PC-3 (cell line): Measurements from ENCODE around the gene CELF2. TPM values are rescaled to one million over a fixed set of nuclear protein-coding genes. Genes with fewer than 3 reads are reported as not detected.

ENCODE experiments used
- ATAC-seq: fragments of 200-7000 bp; cut with Tn5 transposase; 2 replicates; pipeline ENCODE4 v1.9.1; 2020; ENCODE audit warnings: mild to moderate bottlenecking, moderate library complexity
- BruUV-seq: library from RNA; stranded (reverse); fragments of 400-500 nt; replicated peaks from 2 replicates; lab custom pipeline; 2021; lab: Mats Ljungman, UMichigan
- CTCF ChIA-PET: fragments of 300-600 bp; sonication (Branson Sonifier 250); formaldehyde crosslinking; loops from one replicate; lab custom pipeline; 2022; ENCODE audit warnings: antibody characterized with exemption; lab: Charles Lee
- POLR2A ChIA-PET: fragments of 300-600 bp; sonication (Branson Sonifier 250); formaldehyde crosslinking; loops from one replicate; lab custom pipeline; 2022; ENCODE audit warnings: antibody characterized with exemption; ENCODE audit not compliant: unreplicated experiment; lab: Charles Lee
- DNase-seq: peaks from one replicate; pipeline ENCODE4 v3.0.0-alpha.2; 2015
- H2AFZ ChIP-seq: fragments of 300-600 bp; sonication (generic); 2 replicates; pipeline ENCODE4 v1.6.0; 2016; ENCODE audit warnings: antibody characterized with exemption, low read length
- H3F3A ChIP-seq: fragments of 300-600 bp; sonication (generic); one replicate; pipeline ENCODE4 v1.6.0; 2017; ENCODE audit warnings: antibody characterized with exemption, low read length, control low read depth, mild to moderate bottlenecking; ENCODE audit not compliant: unreplicated experiment
- H3K27ac ChIP-seq: fragments of 300-600 bp; sonication (generic); 2 replicates; pipeline ENCODE4 v1.5.1; 2016; ENCODE audit warnings: mild to moderate bottlenecking, low read length
- H3K27me3 ChIP-seq: fragments of 300-600 bp; sonication (generic); 2 replicates; pipeline ENCODE4 v1.6.1; 2016; ENCODE audit warnings: low read length, mixed read lengths
- H3K36me3 ChIP-seq: fragments of 300-600 bp; sonication (generic); 2 replicates; pipeline ENCODE4 v1.6.1; 2016; ENCODE audit warnings: low read depth, mixed run types, low read length, mixed read lengths
- H3K4me1 ChIP-seq: fragments of 300-600 bp; sonication (generic); 2 replicates; pipeline ENCODE4 v1.5.1; 2016; ENCODE audit warnings: low read length; ENCODE audit not compliant: insufficient read depth
- H3K4me2 ChIP-seq: fragments of 300-600 bp; sonication (generic); 2 replicates; pipeline ENCODE4 v1.6.0; 2016; ENCODE audit warnings: low read length
- H3K4me3 ChIP-seq: fragments of 300-600 bp; sonication (generic); 2 replicates; pipeline ENCODE4 v1.5.1; 2016; ENCODE audit warnings: mild to moderate bottlenecking, low read length, mixed read lengths
- H3K79me2 ChIP-seq: fragments of 300-600 bp; sonication (generic); 2 replicates; pipeline ENCODE4 v1.6.1; 2017; ENCODE audit warnings: low read length, mixed read lengths
- H3K9ac ChIP-seq: fragments of 300-600 bp; sonication (generic); 2 replicates; pipeline ENCODE4 v1.6.0; 2016; ENCODE audit warnings: mild to moderate bottlenecking, low read length
- H3K9me2 ChIP-seq: fragments of 300-600 bp; sonication (generic); replicated peaks from 2 replicates; pipeline ENCODE4 v1.6.1; 2016; ENCODE audit warnings: mixed run types, low read length, mixed read lengths
- H3K9me3 ChIP-seq: fragments of 300-600 bp; sonication (generic); 2 replicates; pipeline ENCODE4 v1.6.1; 2016; ENCODE audit warnings: low read length, mixed read lengths
- H4K20me1 ChIP-seq: fragments of 300-600 bp; sonication (generic); 2 replicates; pipeline ENCODE4 v1.6.1; 2016; ENCODE audit warnings: low read length, mixed read lengths
- EZH2 ChIP-seq: fragments of 300-600 bp; sonication (generic); IDR thresholded peaks from one replicate; pipeline ENCODE4 v1.6.1; 2017; ENCODE audit warnings: antibody characterized with exemption, mild to moderate bottlenecking, low read length; ENCODE audit not compliant: unreplicated experiment
- EZH2phosphoT487 ChIP-seq: fragments of 300-600 bp; sonication (generic); IDR thresholded peaks from 2 replicates; pipeline ENCODE4 v1.6.1; 2018; ENCODE audit warnings: mild to moderate bottlenecking, antibody characterized with exemption, low read length, borderline replicate concordance
- intact Hi-C: fragments of 100-400 bp; cut with micrococcal nuclease; formaldehyde crosslinking; loops from 2 replicates; pipeline ENCODE4 v1.9.0; 2023
- total RNA-seq: library from RNA; depleted of rRNA; stranded (reverse); fragments of >200 nt; gene quantifications from 2 replicates; pipeline ENCODE4 v1.2.3, GENCODE V29; 2014
- TF ChIP-seq, protein P1 (sequence below): fragments of 300-600 bp; sonication (generic); conservative IDR thresholded peaks from 2 replicates; pipeline ENCODE4 v1.5.1; 2017; ENCODE audit warnings: antibody characterized with exemption, low read depth, mild to moderate bottlenecking, low read length

The CELF2 gene
- total RNA-seq, 1 experiment from 2014 or later, result not detected

DNA sequence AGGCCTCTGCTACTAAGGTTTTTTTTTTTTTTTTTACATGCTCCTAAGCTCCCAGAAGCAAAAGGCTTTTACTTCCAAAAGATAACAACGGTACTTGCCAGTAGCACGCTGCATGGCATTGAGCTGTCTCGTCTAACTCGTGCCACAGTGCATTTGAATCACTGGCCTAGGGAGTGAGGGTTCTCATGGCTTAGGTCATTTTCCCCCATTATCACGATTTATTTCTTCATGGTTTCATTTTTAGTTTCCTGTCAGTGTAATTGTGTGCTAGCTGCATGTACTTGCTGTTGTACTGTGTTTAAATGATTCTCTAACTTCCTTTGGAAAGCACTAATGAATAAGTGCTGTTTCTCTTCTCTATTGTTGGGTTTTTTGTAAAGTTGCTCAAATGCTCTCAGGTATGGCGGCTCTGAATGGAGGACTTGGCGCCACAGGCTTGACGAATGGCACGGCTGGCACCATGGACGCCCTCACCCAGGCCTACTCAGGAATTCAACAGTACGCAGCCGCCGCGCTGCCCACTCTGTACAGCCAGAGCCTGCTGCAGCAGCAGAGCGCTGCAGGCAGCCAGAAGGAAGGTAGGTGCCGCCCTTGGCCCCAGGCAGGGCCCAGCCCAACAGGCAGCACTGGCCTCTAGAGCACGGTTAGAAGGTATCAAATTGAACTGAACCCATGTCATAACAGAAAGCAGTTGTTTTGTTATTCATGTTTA lies 303.3 kb downstream of the CELF2 start:
- Histone ChIP-seq H2AFZ (no peak overlapping the region), H3K4me1 (no peaks in the 10 kb centered on the region), H3K27ac (no peak overlapping the region), H3K36me3 (no peaks in the 10 kb centered on the region), H4K20me1 (no peaks in the 10 kb centered on the region), H3K9ac (no peak overlapping the region), H3K9me3 (no peaks in the 10 kb centered on the region), H3K4me3 (no peak overlapping the region), H3K9me2 (no peaks in the 10 kb centered on the region), H3K4me2 (no peak overlapping the region), H3K27me3 (peaks cover 45% of the 10 kb centered on the region), H3F3A (no peaks in the 10 kb centered on the region), H3K79me2 (no peaks in the 10 kb centered on the region)
- TF ChIP-seq, protein P1, sequence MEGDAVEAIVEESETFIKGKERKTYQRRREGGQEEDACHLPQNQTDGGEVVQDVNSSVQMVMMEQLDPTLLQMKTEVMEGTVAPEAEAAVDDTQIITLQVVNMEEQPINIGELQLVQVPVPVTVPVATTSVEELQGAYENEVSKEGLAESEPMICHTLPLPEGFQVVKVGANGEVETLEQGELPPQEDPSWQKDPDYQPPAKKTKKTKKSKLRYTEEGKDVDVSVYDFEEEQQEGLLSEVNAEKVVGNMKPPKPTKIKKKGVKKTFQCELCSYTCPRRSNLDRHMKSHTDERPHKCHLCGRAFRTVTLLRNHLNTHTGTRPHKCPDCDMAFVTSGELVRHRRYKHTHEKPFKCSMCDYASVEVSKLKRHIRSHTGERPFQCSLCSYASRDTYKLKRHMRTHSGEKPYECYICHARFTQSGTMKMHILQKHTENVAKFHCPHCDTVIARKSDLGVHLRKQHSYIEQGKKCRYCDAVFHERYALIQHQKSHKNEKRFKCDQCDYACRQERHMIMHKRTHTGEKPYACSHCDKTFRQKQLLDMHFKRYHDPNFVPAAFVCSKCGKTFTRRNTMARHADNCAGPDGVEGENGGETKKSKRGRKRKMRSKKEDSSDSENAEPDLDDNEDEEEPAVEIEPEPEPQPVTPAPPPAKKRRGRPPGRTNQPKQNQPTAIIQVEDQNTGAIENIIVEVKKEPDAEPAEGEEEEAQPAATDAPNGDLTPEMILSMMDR, result no peak
- no peak for TF ChIP-seq EZH2phosphoT487
- TF ChIP-seq EZH2, result no peak
- ATAC-seq (no peak), DNase-seq (no peak)
- no TSS peak for BruUV-seq
- intact Hi-C loops, result no loop called here
- POLR2A ChIA-PET, result no interaction called here
- CTCF ChIA-PET, result no interaction called here

DNA sequence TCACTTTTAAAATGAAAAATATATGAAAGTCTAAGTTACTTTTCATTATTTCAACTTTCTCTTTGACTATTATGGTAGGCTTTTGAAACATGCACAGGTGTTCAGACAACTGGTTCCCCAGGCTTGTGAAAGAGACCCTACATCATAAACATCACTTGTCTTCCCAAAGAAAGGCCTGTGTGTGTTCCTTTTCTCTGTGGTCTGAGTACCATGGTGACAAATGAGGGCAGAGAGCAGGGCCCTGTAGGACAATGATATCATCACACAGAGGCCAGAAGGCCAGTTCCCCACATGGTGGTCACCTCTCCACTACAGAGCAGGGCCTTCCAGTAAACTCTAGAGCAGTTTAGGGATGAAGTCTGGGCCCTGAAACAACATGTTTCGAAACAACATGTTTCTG lies 305.0 kb downstream of the CELF2 start:
- H3K27ac ChIP-seq, result no peak overlapping the region
- no peaks in the 10 kb centered on the region for H3F3A ChIP-seq
- no peak for TF ChIP-seq EZH2phosphoT487
- TF ChIP-seq, protein P1, result no peak
- no peak for TF ChIP-seq EZH2
- no peak for ATAC-seq
- BruUV-seq, result no TSS peak
- H3K9me2 ChIP-seq, result no peaks in the 10 kb centered on the region
- no peaks in the 10 kb centered on the region for H3K79me2 ChIP-seq
- H3K4me3 ChIP-seq, result no peak overlapping the region
- no peak overlapping the region for H3K9ac ChIP-seq
- no peaks in the 10 kb centered on the region for H4K20me1 ChIP-seq
- no peaks in the 10 kb centered on the region for H3K9me3 ChIP-seq
- ChIA-PET CTCF (no interaction called here), POLR2A (no interaction called here)
- H3K36me3 ChIP-seq, result no peaks in the 10 kb centered on the region
- no peaks in the 10 kb centered on the region for H3K4me1 ChIP-seq
- H2AFZ ChIP-seq, result no peak overlapping the region
- H3K27me3 ChIP-seq, result peaks cover 43% of the 10 kb centered on the region
- DNase-seq, result no peak
- no peak overlapping the region for H3K4me2 ChIP-seq
- intact Hi-C loops, result no loop called here

DNA sequence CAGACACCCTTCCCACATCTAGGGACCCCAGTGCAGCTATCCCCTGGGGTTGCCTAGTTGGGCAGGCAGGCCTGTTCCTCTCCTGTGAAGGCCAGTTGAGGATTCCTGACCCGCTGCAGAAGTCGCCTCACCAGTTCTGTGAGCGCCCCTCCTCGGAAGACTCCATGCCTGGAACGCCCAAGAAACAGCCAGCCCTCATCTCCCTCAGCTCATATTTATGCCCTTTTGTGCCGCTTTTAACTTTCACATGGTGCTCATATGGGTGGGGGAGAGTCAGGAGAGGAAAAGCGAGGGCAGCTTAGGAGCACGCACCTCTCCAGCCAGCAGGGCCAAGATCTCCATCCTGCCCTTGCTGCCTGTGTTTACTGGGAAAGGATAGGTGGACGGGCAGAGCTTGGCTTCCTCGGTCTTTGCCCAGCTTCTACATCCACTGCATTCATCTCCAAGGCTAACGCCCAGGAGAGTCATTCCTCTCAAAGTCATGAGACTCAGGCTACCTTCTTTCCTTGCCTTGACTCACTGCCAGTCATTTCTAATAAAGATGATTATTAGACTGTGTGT lies 307.2 kb downstream of the CELF2 start:
- CTCF ChIA-PET, result no interaction called here
- Histone ChIP-seq H3K79me2 (no peaks in the 10 kb centered on the region), H3K9ac (no peak overlapping the region), H3K27me3 (peaks cover 45% of the 10 kb centered on the region), H3K4me1 (no peaks in the 10 kb centered on the region), H3K9me3 (no peaks in the 10 kb centered on the region), H2AFZ (no peak overlapping the region), H3K27ac (no peak overlapping the region), H3F3A (no peaks in the 10 kb centered on the region), H3K4me2 (no peak overlapping the region), H3K4me3 (no peak overlapping the region), H3K36me3 (no peaks in the 10 kb centered on the region), H3K9me2 (no peaks in the 10 kb centered on the region), H4K20me1 (no peaks in the 10 kb centered on the region)
- BruUV-seq, result no TSS peak
- ATAC-seq, result no peak
- DNase-seq, result no peak
- POLR2A ChIA-PET, result no interaction called here
- TF ChIP-seq, protein P1, result no peak
- no peak for TF ChIP-seq EZH2phosphoT487
- TF ChIP-seq EZH2, result no peak
- intact Hi-C loops, result no loop called here
